ENCODE data around the gene CC2D1A.

CC2D1A gene

GRCh38 chr19:13880059-13881043 lies 25.6 kb upstream of the CC2D1A start:
- DNase-seq: peak; percentile 90

GRCh38 chr19:13881251-13881691 lies 24.7 kb upstream of the CC2D1A start:
- DNase-seq: no peak

- DNase-seq: no peak
Measured at GRCh38 chr19:13881692-13882418, 24.1 kb upstream of the CC2D1A start.

GRCh38 chr19:13882419-13882795 lies 23.6 kb upstream of the CC2D1A start:
- DNase-seq: no peak

- no peak for DNase-seq
Measured at GRCh38 chr19:13882836-13883235, 23.2 kb upstream of the CC2D1A start.

- DNase-seq: no peak
Measured at GRCh38 chr19:13883516-13884064, 22.4 kb upstream of the CC2D1A start.

- no peak for DNase-seq
Measured at GRCh38 chr19:13884726-13885591, 21.0 kb upstream of the CC2D1A start.

- DNase-seq: no peak
Measured at GRCh38 chr19:13885826-13886365, 20.1 kb upstream of the CC2D1A start.

- DNase-seq: no peak
Measured at GRCh38 chr19:13887018-13887436, 19.0 kb upstream of the CC2D1A start.

GRCh38 chr19:13887517-13887916 lies 18.5 kb upstream of the CC2D1A start:
- peak; percentile 23 for DNase-seq

- no peak for DNase-seq
Measured at GRCh38 chr19:13888281-13888680, 17.7 kb upstream of the CC2D1A start.

- no peak for DNase-seq
Measured at GRCh38 chr19:13890136-13890535, 15.9 kb upstream of the CC2D1A start.

GRCh38 chr19:13892870-13893269 lies 13.1 kb upstream of the CC2D1A start:
- DNase-seq: no peak

GRCh38 chr19:13894552-13894951 lies 11.4 kb upstream of the CC2D1A start:
- DNase-seq: no peak

GRCh38 chr19:13896227-13896626 lies 9.8 kb upstream of the CC2D1A start:
- no peak for DNase-seq

- DNase-seq: no peak
Measured at GRCh38 chr19:13899393-13899792, 6.6 kb upstream of the CC2D1A start.

- DNase-seq: no peak
Measured at GRCh38 chr19:13899912-13900584, 6.0 kb upstream of the CC2D1A start.

- no peak for DNase-seq
Measured at GRCh38 chr19:13902993-13903555, 2.9 kb upstream of the CC2D1A start.

GRCh38 chr19:13906521-13906904 lies 512 bp downstream of the CC2D1A start:
- DNase-seq: no peak

GRCh38 chr19:13906910-13907309 lies 909 bp downstream of the CC2D1A start:
- DNase-seq: no peak

GRCh38 chr19:13908674-13909073 lies 2.7 kb downstream of the CC2D1A start:
- DNase-seq: no peak
